DOHH2 (cell line): ENCODE results near the gene FNIP1.

ENCODE experiments used
- H3F3A ChIP-seq: fragments of 200-600 bp; sonication (generic), shearing (Covaris generic); 2 replicates; pipeline ENCODE4 v1.6.0; 2016; ENCODE audit warnings: antibody characterized with exemption, mild to moderate bottlenecking; ENCODE audit not compliant: control insufficient read depth, insufficient read depth
- H3K27ac ChIP-seq: fragments of 200-600 bp; sonication (generic); 2 replicates; pipeline ENCODE4 v1.5.1; 2014; ENCODE audit warnings: low read depth, mild to moderate bottlenecking, low read length, moderate library complexity
- H3K27me3 ChIP-seq: fragments of 200-600 bp; sonication (generic); 2 replicates; pipeline ENCODE4 v1.6.1; 2014; ENCODE audit warnings: mild to moderate bottlenecking, low read length, mixed read lengths; ENCODE audit not compliant: control insufficient read depth
- H3K36me3 ChIP-seq: fragments of 200-600 bp; sonication (generic); 2 replicates; pipeline ENCODE4 v1.6.1; 2014; ENCODE audit warnings: mild to moderate bottlenecking, low read length, moderate library complexity, mixed read lengths; ENCODE audit not compliant: control insufficient read depth
- H3K4me1 ChIP-seq: fragments of 200-600 bp; sonication (generic); 2 replicates; pipeline ENCODE4 v1.6.1; 2014; ENCODE audit warnings: mild to moderate bottlenecking, low read length, mixed read lengths; ENCODE audit not compliant: control insufficient read depth
- H3K4me2 ChIP-seq: fragments of 200-600 bp; sonication (generic); 2 replicates; pipeline ENCODE4 v1.6.0; 2014; ENCODE audit warnings: mild to moderate bottlenecking, low read length, moderate library complexity
- H3K4me3 ChIP-seq: fragments of 200-600 bp; sonication (generic); 2 replicates; pipeline ENCODE4 v1.5.1; 2014; ENCODE audit warnings: mild to moderate bottlenecking, low read length, mixed read lengths
- H3K79me2 ChIP-seq: fragments of 200-600 bp; sonication (generic); 2 replicates; pipeline ENCODE4 v1.6.1; 2014; ENCODE audit warnings: mild to moderate bottlenecking, low read length, mixed read lengths; ENCODE audit not compliant: control insufficient read depth
- H3K9me2 ChIP-seq: fragments of 200-600 bp; sonication (generic); replicated peaks from 2 replicates; pipeline ENCODE4 v1.6.1; 2014; ENCODE audit warnings: mild to moderate bottlenecking, low read length, mixed read lengths; ENCODE audit not compliant: control insufficient read depth
- H3K9me3 ChIP-seq: fragments of 200-600 bp; sonication (generic); 2 replicates; pipeline ENCODE4 v1.6.1; 2014; ENCODE audit warnings: antibody characterized with exemption, low read length, mixed read lengths; ENCODE audit not compliant: control insufficient read depth, insufficient read depth
- H4K20me1 ChIP-seq: fragments of 200-600 bp; sonication (generic); 2 replicates; pipeline ENCODE4 v1.6.0; 2014; ENCODE audit warnings: low read depth, mild to moderate bottlenecking, antibody characterized with exemption, low read length, moderate library complexity; ENCODE audit not compliant: control insufficient read depth, insufficient read depth
- CTCF ChIP-seq: fragments of 200-600 bp; sonication (generic); IDR thresholded peaks from one replicate; pipeline ENCODE4 v1.5.1; 2014; ENCODE audit warnings: antibody characterized with exemption, mild to moderate bottlenecking, low read depth, low read length; ENCODE audit not compliant: poor library complexity, severe bottlenecking
- EZH2phosphoT487 ChIP-seq: fragments of 200-600 bp; sonication (generic); IDR thresholded peaks from 2 replicates; pipeline ENCODE4 v1.6.1; 2017; ENCODE audit warnings: borderline replicate concordance, mild to moderate bottlenecking, antibody characterized with exemption, low read length, moderate library complexity, mixed read lengths

Gene FNIP1

GRCh38 chr5:131641494-131641893 is 155.3 kb downstream of the FNIP1 start:
- no peaks in the 10 kb centered on the region for H4K20me1 ChIP-seq
- no peaks in the 10 kb centered on the region for H3K27me3 ChIP-seq
- H3K4me3 ChIP-seq: no peak overlapping the region
- peaks cover 48% of the 10 kb centered on the region for H3K4me1 ChIP-seq
- H3K9me3 ChIP-seq: no peaks in the 10 kb centered on the region
- no peak overlapping the region for H3K27ac ChIP-seq
- peaks cover 13% of the 10 kb centered on the region for H3K36me3 ChIP-seq
- TF ChIP-seq CTCF (no peak), EZH2phosphoT487 (no peak)
- H3K4me2 ChIP-seq: no peak overlapping the region
- H3K79me2 ChIP-seq: peaks cover 3% of the 10 kb centered on the region; the same call in 1 of the 2 replicates
- H3K9me2 ChIP-seq: no peaks in the 10 kb centered on the region
- H3F3A ChIP-seq: peaks cover 13% of the 10 kb centered on the region

GRCh38 chr5:131640043-131640856 is 156.6 kb downstream of the FNIP1 start:
- H3K4me3 ChIP-seq: 0 out of 2 replicates have a peak overlapping the region, but pooled peaks have one; percentile 18
- TF ChIP-seq CTCF (no peak), EZH2phosphoT487 (no peak)
- H3K9me2 ChIP-seq: no peaks in the 10 kb centered on the region
- H4K20me1 ChIP-seq: no peaks in the 10 kb centered on the region
- peak overlapping the region; percentile 34 for H3K27ac ChIP-seq
- H3F3A ChIP-seq: peaks cover 12% of the 10 kb centered on the region
- peaks cover 3% of the 10 kb centered on the region for H3K79me2 ChIP-seq
- H3K4me2 ChIP-seq: peak overlapping the region; percentile 32
- H3K4me1 ChIP-seq: peaks cover 49% of the 10 kb centered on the region
- no peaks in the 10 kb centered on the region for H3K27me3 ChIP-seq
- no peaks in the 10 kb centered on the region for H3K9me3 ChIP-seq
- peaks cover 11% of the 10 kb centered on the region; the same call in 1 of the 2 replicates for H3K36me3 ChIP-seq

- Histone ChIP-seq H3K27me3 (no peaks in the 10 kb centered on the region), H3K27ac (no peak overlapping the region), H3K9me3 (no peaks in the 10 kb centered on the region), H3K4me1 (peaks cover 49% of the 10 kb centered on the region), H3K4me3 (no peak overlapping the region), H3K36me3 (peaks cover 14% of the 10 kb centered on the region; the same call in 1 of the 2 replicates), H3K9me2 (no peaks in the 10 kb centered on the region), H3F3A (peaks cover 14% of the 10 kb centered on the region), H3K79me2 (peaks cover 12% of the 10 kb centered on the region), H4K20me1 (no peaks in the 10 kb centered on the region), H3K4me2 (no peak overlapping the region)
- TF ChIP-seq CTCF (no peak), EZH2phosphoT487 (no peak)
Observed at GRCh38 chr5:131639148-131639547, 157.7 kb downstream of the FNIP1 start.
